ENCODE measurements around the gene LTB.
A peak's percentile ranks its signal among the peaks of the same experiment; 100 is the strongest.

LTB gene

GRCh38 chr6:31582230-31582643 is at the start of gene LTB:
LTB (minus strand) TSS chr6:31582424; CDS start chr6:31582417, 7 bp downstream.
- DNase-seq = no peak

DNA sequence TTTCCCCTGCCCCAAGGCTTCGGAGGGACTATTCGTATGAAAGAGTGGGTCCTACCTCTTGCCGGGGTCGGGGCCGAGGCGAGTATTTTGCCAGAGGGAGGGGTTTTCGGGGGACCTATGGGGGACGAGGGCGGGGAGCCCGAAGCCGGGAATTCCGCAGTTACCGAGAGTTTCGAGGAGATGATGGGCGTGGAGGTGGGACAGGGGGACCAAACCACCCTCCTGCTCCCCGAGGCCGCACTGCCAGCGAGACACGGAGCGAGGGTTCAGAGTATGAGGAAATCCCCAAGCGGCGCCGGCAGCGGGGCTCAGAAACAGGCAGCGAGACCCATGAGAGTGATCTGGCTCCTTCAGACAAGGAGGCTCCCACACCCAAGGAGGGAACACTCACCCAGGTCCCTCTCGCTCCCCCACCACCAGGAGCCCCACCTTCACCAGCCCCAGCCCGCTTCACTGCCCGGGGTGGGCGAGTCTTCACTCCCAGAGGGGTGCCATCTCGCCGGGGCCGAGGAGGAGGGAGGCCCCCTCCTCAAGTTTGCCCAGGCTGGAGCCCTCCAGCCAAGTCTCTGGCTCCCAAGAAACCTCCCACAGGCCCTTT is 49.6 kb upstream of the LTB start:
- DNase-seq = no peak

GRCh38 chr6:31631209-31631608 is 49.0 kb upstream of the LTB start:
- DNase-seq = no peak

GRCh38 chr6:31630177-31630934 is 48.1 kb upstream of the LTB start:
- DNase-seq = no peak

DNA sequence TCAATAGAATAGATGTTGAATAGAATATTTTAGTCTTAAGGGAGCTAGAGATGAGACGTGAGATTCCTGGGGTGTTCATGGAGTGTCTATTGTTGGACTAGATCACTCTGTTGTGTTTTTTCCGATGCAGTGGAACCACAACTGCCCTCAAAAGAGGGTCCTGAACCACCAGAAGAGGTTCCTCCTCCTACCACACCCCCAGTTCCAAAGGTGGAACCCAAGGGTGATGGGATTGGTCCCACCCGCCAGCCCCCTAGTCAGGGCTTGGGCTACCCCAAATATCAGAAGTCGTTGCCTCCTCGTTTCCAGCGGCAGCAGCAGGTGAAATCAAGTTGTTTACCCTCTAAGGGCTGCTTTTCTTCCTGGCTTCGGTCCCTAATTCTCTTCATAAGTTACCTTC is 46.8 kb upstream of the LTB start:
- DNase-seq = no peak

DNA sequence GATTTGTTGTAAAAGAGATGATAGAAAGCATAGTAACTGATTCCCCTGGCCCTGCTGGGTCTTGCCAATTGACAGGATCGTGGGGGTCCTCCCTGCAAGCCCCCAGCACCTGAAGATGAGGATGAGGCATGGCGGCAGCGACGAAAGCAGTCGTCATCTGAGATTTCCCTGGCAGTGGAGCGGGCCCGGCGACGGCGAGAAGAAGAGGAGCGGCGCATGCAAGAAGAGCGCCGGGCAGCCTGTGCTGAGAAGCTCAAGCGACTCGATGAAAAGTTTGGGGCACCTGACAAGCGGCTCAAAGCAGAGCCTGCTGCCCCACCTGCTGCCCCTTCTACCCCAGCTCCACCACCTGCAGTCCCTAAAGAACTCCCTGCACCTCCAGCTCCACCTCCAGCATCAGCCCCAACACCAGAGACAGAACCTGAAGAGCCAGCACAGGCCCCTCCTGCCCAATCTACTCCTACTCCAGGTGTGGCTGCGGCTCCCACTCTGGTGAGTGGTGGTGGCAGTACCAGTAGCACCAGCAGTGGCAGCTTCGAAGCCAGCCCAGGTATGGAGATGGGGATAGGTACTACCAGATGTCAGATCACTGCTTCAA is 45.6 kb upstream of the LTB start:
- no peak for DNase-seq

GRCh38 chr6:31626952-31627351 is 44.7 kb upstream of the LTB start:
- DNase-seq = no peak

- DNase-seq = no peak
Observed at GRCh38 chr6:31624070-31624469, 41.8 kb upstream of the LTB start.

DNA sequence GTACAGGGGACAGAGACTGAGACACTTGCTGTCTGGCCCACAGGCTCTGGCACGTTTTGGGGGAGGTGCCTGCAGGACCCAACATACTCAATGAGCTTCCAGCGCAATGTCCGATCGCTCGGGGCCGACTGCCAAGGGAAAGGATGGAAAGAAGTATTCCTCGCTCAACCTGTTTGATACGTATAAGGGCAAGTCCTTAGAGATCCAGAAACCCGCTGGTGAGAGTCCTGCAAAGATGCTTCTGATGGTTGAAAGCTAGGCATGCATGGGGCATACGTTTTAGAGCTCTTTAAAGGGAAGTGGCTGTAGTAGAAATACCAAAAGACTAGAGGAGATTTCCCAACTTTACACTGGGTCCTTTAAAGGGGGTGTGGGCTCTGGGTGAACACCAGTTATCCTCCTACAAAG is 40.5 kb upstream of the LTB start:
- DNase-seq = peak; percentile 31

DNA sequence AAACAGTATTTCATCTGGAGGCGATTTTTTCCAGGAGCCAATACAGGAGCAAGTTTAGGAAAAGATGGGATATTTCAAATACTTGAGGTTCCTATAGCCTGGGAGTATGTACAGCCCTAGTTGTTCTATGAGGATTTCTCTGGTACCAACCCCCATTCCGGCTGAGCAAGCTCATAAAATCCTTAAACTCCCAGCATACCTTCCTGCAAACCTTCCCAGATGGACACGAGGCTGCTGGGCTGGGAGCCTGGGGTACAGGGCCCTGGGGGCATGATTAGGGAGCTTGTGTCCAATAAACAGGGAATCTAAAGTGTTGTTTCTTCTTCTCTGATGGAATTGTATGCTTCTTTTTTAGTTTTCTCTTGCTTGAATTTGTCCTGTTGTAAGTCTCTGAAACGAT is 39.8 kb upstream of the LTB start:
- no peak for DNase-seq

- DNase-seq = no peak
Observed at GRCh38 chr6:31621320-31621939, 39.2 kb upstream of the LTB start.

- DNase-seq = peak; percentile 91
Observed at GRCh38 chr6:31620586-31621319, 38.5 kb upstream of the LTB start, which contains the start of gene PRRC2A. PRRC2A (plus strand) TSS chr6:31620715; CDS start chr6:31622790, 2,075 bp downstream.

- peak; percentile 100 for DNase-seq
Observed at GRCh38 chr6:31619805-31620585, 37.8 kb upstream of the LTB start.

- DNase-seq = no peak
Observed at GRCh38 chr6:31617010-31617409, 34.8 kb upstream of the LTB start.

DNA sequence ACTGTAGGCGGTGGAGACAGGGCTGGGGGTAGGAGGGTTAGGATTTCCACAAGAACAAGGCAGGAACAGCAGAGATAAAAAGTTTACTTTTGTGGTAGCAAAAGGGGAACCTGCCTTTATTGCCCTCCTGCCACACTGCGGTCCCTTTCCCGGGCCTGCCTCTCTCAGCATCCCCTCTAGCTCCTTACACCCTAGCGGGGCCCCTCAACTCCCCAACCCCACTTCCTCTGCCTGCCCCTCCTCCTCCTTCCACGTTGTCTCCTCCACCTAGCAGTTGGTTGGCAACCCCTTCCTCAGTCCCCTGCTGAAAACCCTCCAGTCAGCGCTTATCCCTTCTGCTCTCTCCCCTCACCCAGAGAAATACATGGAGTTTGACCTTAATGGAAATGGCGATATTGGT is 33.5 kb upstream of the LTB start:
- DNase-seq = peak; percentile 71

- DNase-seq = peak; percentile 32
Observed at GRCh38 chr6:31614684-31615578, 32.7 kb upstream of the LTB start, which contains the start of gene AIF1. AIF1 (plus strand) TSS chr6:31615234; CDS start chr6:31615330, 96 bp downstream.

DNA sequence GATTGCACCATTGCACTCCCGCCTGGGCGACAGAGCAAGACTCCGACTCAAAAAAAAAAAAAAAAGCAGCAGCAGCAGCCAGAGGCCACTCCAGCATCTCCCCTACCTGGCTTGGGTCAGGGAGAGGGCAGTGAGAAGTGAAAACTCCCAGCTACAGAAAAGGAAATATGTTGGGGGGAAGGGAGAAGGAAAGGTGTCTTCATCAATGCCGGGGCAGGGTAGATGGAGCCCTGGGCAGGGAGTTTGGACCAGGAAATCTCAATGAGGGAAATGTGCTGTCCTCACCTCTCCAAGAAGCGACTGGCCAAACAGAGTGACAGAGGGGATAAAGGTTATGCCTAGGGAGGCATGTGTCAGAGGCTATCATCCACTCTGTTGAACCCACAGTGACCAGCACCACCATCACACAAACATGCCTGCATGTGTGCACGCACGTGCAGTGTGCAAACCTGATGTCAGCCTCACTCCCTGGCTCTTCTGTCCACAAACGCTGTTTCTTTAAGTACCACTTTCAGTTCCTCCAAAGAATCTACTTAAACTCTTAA is 31.9 kb upstream of the LTB start:
- no peak for DNase-seq

DNA sequence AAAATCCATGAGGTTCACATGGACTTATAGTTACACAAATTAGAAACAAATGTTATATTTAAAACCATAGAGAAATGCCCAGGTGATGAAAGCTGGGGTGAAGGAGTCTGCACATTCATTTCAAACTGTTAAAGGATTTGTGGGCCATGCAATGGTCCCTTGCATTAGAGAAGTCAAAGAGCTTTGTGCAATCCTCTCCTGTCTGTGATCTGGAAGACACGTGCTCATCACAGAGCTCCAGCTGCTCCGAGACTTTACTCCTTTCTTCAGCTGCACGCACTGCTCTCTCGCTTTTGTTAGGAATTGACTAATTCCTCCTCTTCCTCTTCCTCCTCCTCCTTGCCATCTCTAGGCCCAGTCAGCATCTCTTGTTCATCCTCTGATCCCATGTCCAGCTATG is 28.7 kb upstream of the LTB start:
- no peak for DNase-seq

DNA sequence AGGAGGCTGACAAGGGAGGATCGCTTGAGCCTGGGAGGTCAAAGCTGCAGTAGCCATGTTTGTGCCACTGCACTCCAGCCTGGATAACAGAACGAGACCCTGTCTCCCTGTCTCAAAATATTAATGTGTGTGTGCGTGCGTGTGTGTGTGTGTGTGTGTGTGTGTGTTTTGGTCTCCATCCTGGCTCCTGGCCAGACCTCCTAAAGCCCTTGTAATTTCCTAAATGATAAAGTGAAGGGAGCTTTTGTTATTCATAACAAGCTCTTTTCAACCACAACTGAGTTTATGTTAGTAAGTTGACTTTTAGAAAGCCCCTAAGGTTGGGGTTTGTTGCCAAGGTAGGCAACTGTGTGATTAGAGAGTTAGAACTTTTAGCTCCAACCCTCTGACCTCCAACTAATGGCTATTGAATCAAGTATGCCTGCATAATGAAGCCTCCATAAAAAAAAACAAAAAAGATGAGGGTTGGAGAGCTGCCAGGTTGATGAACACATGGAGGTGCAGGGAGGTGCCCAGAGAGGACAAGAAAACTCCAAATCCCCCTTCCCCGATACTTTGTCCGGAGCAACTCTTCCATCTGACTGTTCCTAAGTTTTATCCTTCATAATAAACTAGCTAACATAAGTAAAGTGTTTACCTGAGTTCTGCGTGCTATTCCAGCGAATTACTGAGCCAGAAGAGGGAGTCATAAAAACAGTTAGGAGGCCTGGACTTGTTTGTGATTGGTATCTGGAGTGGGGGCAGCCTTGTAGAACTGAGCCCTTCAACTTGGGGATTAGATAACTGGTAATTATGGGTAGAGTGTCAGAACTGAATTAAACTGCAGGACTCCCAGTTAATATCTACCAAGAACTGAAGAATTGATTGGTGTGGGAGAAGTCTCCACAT is 27.5 kb upstream of the LTB start:
- DNase-seq = peak; percentile 71

GRCh38 chr6:31607317-31607716 is 25.1 kb upstream of the LTB start:
- no peak for DNase-seq
